GM08714 (cell line): ENCODE measurements around the gene PROM1.

Experiments
- H3K4me3 ChIP-seq: fragments of 200-500 bp; sonication (Bioruptor generic); 2 replicates; pipeline ENCODE4 v1.5.1; 2014; ENCODE audit warnings: mild to moderate bottlenecking, low read length, inconsistent platforms
- ZNF274 ChIP-seq: IDR thresholded peaks from 2 replicates; pipeline ENCODE4 v1.6.1; 2012; ENCODE audit warnings: mild to moderate bottlenecking, low read depth, low read length

Gene PROM1

GRCh38 chr4:15988222-15988621, 95.6 kb downstream of the PROM1 start:
- no peak for TF ChIP-seq ZNF274
- no peak overlapping the region for H3K4me3 ChIP-seq

- no peak for TF ChIP-seq ZNF274
- no peak overlapping the region for H3K4me3 ChIP-seq
Observed at GRCh38 chr4:15986907-15987306, 96.9 kb downstream of the PROM1 start.

- TF ChIP-seq ZNF274: no peak
- H3K4me3 ChIP-seq: no peak overlapping the region
Observed at GRCh38 chr4:15983610-15984009, 100.2 kb downstream of the PROM1 start.

- TF ChIP-seq ZNF274: no peak
- no peak overlapping the region for H3K4me3 ChIP-seq
Observed at GRCh38 chr4:15982842-15983524, 100.8 kb downstream of the PROM1 start.

GRCh38 chr4:15976456-15977447, 107.1 kb downstream of the PROM1 start:
- no peak overlapping the region for H3K4me3 ChIP-seq
- TF ChIP-seq ZNF274: no peak

- no peak overlapping the region for H3K4me3 ChIP-seq
- no peak for TF ChIP-seq ZNF274
Observed at GRCh38 chr4:15971068-15971801, 112.6 kb downstream of the PROM1 start.

- TF ChIP-seq ZNF274: no peak
- H3K4me3 ChIP-seq: no peak overlapping the region
Observed at GRCh38 chr4:15968551-15969300, 115.1 kb downstream of the PROM1 start.

- TF ChIP-seq ZNF274: no peak
- no peak overlapping the region for H3K4me3 ChIP-seq
Observed at GRCh38 chr4:15965325-15965724, 118.5 kb downstream of the PROM1 start.

- TF ChIP-seq ZNF274: no peak
Observed at GRCh38 chr4:15964159-15964558, 119.7 kb downstream of the PROM1 start.

GRCh38 chr4:15963576-15963975, 120.2 kb downstream of the PROM1 start:
- TF ChIP-seq ZNF274: no peak
- H3K4me3 ChIP-seq: no peak overlapping the region

More at GRCh38 chr4:15964159-15964558, 119.7 kb downstream of the PROM1 start:
- H3K4me3 ChIP-seq: no peak overlapping the region

- no peak for TF ChIP-seq ZNF274
- no peak within 1 kb of the TSS for H3K4me3 ChIP-seq
Observed at GRCh38 chr4:15963001-15963451, 120.8 kb downstream of the PROM1 start, which contains the start of gene FGFBP2. FGFBP2 (minus strand) TSS chr4:15963175; CDS start chr4:15963129, 46 bp downstream.

- no peak overlapping the region for H3K4me3 ChIP-seq
- TF ChIP-seq ZNF274: no peak
Observed at GRCh38 chr4:15961781-15962510, 121.9 kb downstream of the PROM1 start.

- no peak overlapping the region for H3K4me3 ChIP-seq
- TF ChIP-seq ZNF274: no peak
Observed at GRCh38 chr4:15958562-15958961, 125.3 kb downstream of the PROM1 start.
